ENCODE data around the gene ZNF555.
"Not testable (repeated sequence)": the region's sequence is repeated elsewhere in the genome, so short reads cannot be mapped to it uniquely, and the experiment has no call there.

The ZNF555 gene

GRCh38 chr19:2887391-2887914, 46.2 kb downstream of the ZNF555 start:
- Histone ChIP-seq H3K27me3 (ENCODE audit: insufficient read depth, low read length, poor library complexity) (no peaks in the 10 kb centered on the region), H2BK120ac (ENCODE audit: low read depth, low read length) (no peak overlapping the region), H3K18ac (ENCODE audit: low read length) (no peak overlapping the region), H3K23ac (ENCODE audit: low read length) (no peak overlapping the region), H3K79me2 (ENCODE audit: control insufficient read depth, insufficient read depth, low read length) (no peaks in the 10 kb centered on the region), H3K4me3 (ENCODE audit: low read length) (no peak overlapping the region), H3K79me1 (ENCODE audit: low read length) (no peaks in the 10 kb centered on the region), H2BK15ac (replicated peaks; ENCODE audit: low read depth) (no peak overlapping the region), H4K8ac (ENCODE audit: low read depth, low read length) (no peak overlapping the region), H4K5ac (ENCODE audit: low read length) (no peak overlapping the region), H3K9ac (ENCODE audit: low read length) (no peak overlapping the region), H3K36me3 (ENCODE audit: control insufficient read depth, insufficient read depth, low read length) (no peaks in the 10 kb centered on the region), H2AK5ac (ENCODE audit: low read length) (no peak overlapping the region), H3K4me1 (ENCODE audit: control insufficient read depth, low read depth, low read length) (no peaks in the 10 kb centered on the region), H3K56ac (ENCODE audit: low read length) (no peak overlapping the region), H3K4ac (ENCODE audit: low read depth, low read length) (no peak overlapping the region), H3K4me2 (ENCODE audit: low read length) (no peak overlapping the region), H3K27ac (ENCODE audit: low read depth, low read length) (no peak overlapping the region), H2BK5ac (ENCODE audit: low read length) (no peak overlapping the region)
- DNase-seq, result peak; percentile 81
- WGBS (ENCODE audit: extremely low coverage, insufficient coverage, low lambda C conversion rate), result no CpG with 5 or more reads among the region's 9 CpGs

- no peak overlapping the region for H3K23ac ChIP-seq (ENCODE audit: low read length)
- no peak overlapping the region for H3K27ac ChIP-seq (ENCODE audit: low read depth, low read length)
- no peak overlapping the region for H4K8ac ChIP-seq (ENCODE audit: low read depth, low read length)
- H3K36me3 ChIP-seq (ENCODE audit: control insufficient read depth, insufficient read depth, low read length), result no peaks in the 10 kb centered on the region
- no CpG with 5 or more reads among the region's 37 CpGs for WGBS (ENCODE audit: extremely low coverage, insufficient coverage, low lambda C conversion rate)
- no peak overlapping the region for H3K4ac ChIP-seq (ENCODE audit: low read depth, low read length)
- no peak overlapping the region for H3K18ac ChIP-seq (ENCODE audit: low read length)
- no peaks in the 10 kb centered on the region for H3K79me2 ChIP-seq (ENCODE audit: control insufficient read depth, insufficient read depth, low read length)
- no peak overlapping the region for H4K5ac ChIP-seq (ENCODE audit: low read length)
- H2BK120ac ChIP-seq (ENCODE audit: low read depth, low read length), result no peak overlapping the region
- no peak overlapping the region for H3K4me2 ChIP-seq (ENCODE audit: low read length)
- H2AK5ac ChIP-seq (ENCODE audit: low read length), result no peak overlapping the region
- no peaks in the 10 kb centered on the region for H3K4me1 ChIP-seq (ENCODE audit: control insufficient read depth, low read depth, low read length)
- DNase-seq, result no peak
- no peak overlapping the region for H3K9ac ChIP-seq (ENCODE audit: low read length)
- H2BK15ac ChIP-seq (replicated peaks; ENCODE audit: low read depth), result no peak overlapping the region
- no peaks in the 10 kb centered on the region for H3K27me3 ChIP-seq (ENCODE audit: insufficient read depth, low read length, poor library complexity)
- no peak overlapping the region for H3K4me3 ChIP-seq (ENCODE audit: low read length)
- H3K79me1 ChIP-seq (ENCODE audit: low read length), result no peaks in the 10 kb centered on the region
- H2BK5ac ChIP-seq (ENCODE audit: low read length), result no peak overlapping the region
- H3K56ac ChIP-seq (ENCODE audit: low read length), result no peak overlapping the region
These were observed 47.5 kb downstream of the ZNF555 start for GRCh38 chr19:2888731-2889224.

- H3K79me2 ChIP-seq (ENCODE audit: control insufficient read depth, insufficient read depth, low read length); DNase-seq; H2BK15ac ChIP-seq (replicated peaks; ENCODE audit: low read depth); H3K27me3 ChIP-seq (ENCODE audit: insufficient read depth, low read length, poor library complexity); H4K5ac ChIP-seq (ENCODE audit: low read length); H3K4me3 ChIP-seq (ENCODE audit: low read length); H3K23ac ChIP-seq (ENCODE audit: low read length); H2BK5ac ChIP-seq (ENCODE audit: low read length); H3K56ac ChIP-seq (ENCODE audit: low read length); H3K4ac ChIP-seq (ENCODE audit: low read depth, low read length); H3K79me1 ChIP-seq (ENCODE audit: low read length); H3K27ac ChIP-seq (ENCODE audit: low read depth, low read length); H3K4me2 ChIP-seq (ENCODE audit: low read length); H3K9ac ChIP-seq (ENCODE audit: low read length); H3K18ac ChIP-seq (ENCODE audit: low read length); H2BK120ac ChIP-seq (ENCODE audit: low read depth, low read length); H3K36me3 ChIP-seq (ENCODE audit: control insufficient read depth, insufficient read depth, low read length); H4K8ac ChIP-seq (ENCODE audit: low read depth, low read length); H2AK5ac ChIP-seq (ENCODE audit: low read length); H3K4me1 ChIP-seq (ENCODE audit: control insufficient read depth, low read depth, low read length): not testable (repeated sequence)
- no CpG with 5 or more reads among the region's 8 CpGs for WGBS (ENCODE audit: extremely low coverage, insufficient coverage, low lambda C conversion rate)
These were observed 49.3 kb downstream of the ZNF555 start for GRCh38 chr19:2890531-2890930.

GRCh38 chr19:2896694-2897093, 55.4 kb downstream of the ZNF555 start:
- no peak overlapping the region for H4K8ac ChIP-seq (ENCODE audit: low read depth, low read length)
- DNase-seq, result no peak
- H3K36me3 ChIP-seq (ENCODE audit: control insufficient read depth, insufficient read depth, low read length), result no peaks in the 10 kb centered on the region

GRCh38 chr19:2900296-2901252, 59.3 kb downstream of the ZNF555 start, which contains the start of gene ZNF57:
ZNF57 (plus strand) TSS chr19:2900928; CDS start chr19:2901046, 118 bp downstream.
- Histone ChIP-seq H3K4ac (ENCODE audit: low read depth, low read length) (no peak within 1 kb of the TSS), H3K79me1 (ENCODE audit: low read length) (peaks cover 8% of the 10 kb centered on the region), H3K4me3 (ENCODE audit: low read length) (peak within 1 kb of the TSS; percentile 85), H2BK15ac (replicated peaks; ENCODE audit: low read depth) (no peak within 1 kb of the TSS), H2AK5ac (ENCODE audit: low read length) (no peak within 1 kb of the TSS), H3K23ac (ENCODE audit: low read length) (no peak within 1 kb of the TSS), H3K79me2 (ENCODE audit: control insufficient read depth, insufficient read depth, low read length) (peaks cover 5% of the 10 kb centered on the region), H3K4me2 (ENCODE audit: low read length) (peak within 1 kb of the TSS; percentile 84), H4K8ac (ENCODE audit: low read depth, low read length) (no peak within 1 kb of the TSS), H3K27me3 (ENCODE audit: insufficient read depth, low read length, poor library complexity) (no peaks in the 10 kb centered on the region), H3K56ac (ENCODE audit: low read length) (peak within 1 kb of the TSS; percentile 92), H3K4me1 (ENCODE audit: control insufficient read depth, low read depth, low read length) (no peaks in the 10 kb centered on the region), H3K36me3 (ENCODE audit: control insufficient read depth, insufficient read depth, low read length) (no peaks in the 10 kb centered on the region), H2BK120ac (ENCODE audit: low read depth, low read length) (no peak within 1 kb of the TSS), H3K27ac (ENCODE audit: low read depth, low read length) (no peak within 1 kb of the TSS), H3K18ac (ENCODE audit: low read length) (no peak within 1 kb of the TSS), H3K9ac (ENCODE audit: low read length) (peak within 1 kb of the TSS; percentile 83), H2BK5ac (ENCODE audit: low read length) (no peak within 1 kb of the TSS), H4K5ac (ENCODE audit: low read length) (no peak within 1 kb of the TSS)
- no CpG with 5 or more reads among the region's 100 CpGs for WGBS (ENCODE audit: extremely low coverage, insufficient coverage, low lambda C conversion rate)
- peak; percentile 99 for DNase-seq

More at GRCh38 chr19:2896694-2897093, 55.4 kb downstream of the ZNF555 start:
- H3K4ac ChIP-seq (ENCODE audit: low read depth, low read length), result no peak overlapping the region
- no peak overlapping the region for H4K5ac ChIP-seq (ENCODE audit: low read length)
- no peak overlapping the region for H3K27ac ChIP-seq (ENCODE audit: low read depth, low read length)
- no peaks in the 10 kb centered on the region for H3K79me1 ChIP-seq (ENCODE audit: low read length)
- H3K56ac ChIP-seq (ENCODE audit: low read length), result no peak overlapping the region
- no peak overlapping the region for H2AK5ac ChIP-seq (ENCODE audit: low read length)
- H2BK120ac ChIP-seq (ENCODE audit: low read depth, low read length), result no peak overlapping the region
- no peak overlapping the region for H2BK15ac ChIP-seq (replicated peaks; ENCODE audit: low read depth)
- no peaks in the 10 kb centered on the region for H3K27me3 ChIP-seq (ENCODE audit: insufficient read depth, low read length, poor library complexity)
- no peak overlapping the region for H3K23ac ChIP-seq (ENCODE audit: low read length)
- no peaks in the 10 kb centered on the region for H3K4me1 ChIP-seq (ENCODE audit: control insufficient read depth, low read depth, low read length)
- H3K18ac ChIP-seq (ENCODE audit: low read length), result no peak overlapping the region
- no peak overlapping the region for H3K4me3 ChIP-seq (ENCODE audit: low read length)
- H2BK5ac ChIP-seq (ENCODE audit: low read length), result no peak overlapping the region
- no CpG with 5 or more reads among the region's 8 CpGs for WGBS (ENCODE audit: extremely low coverage, insufficient coverage, low lambda C conversion rate)
- no peak overlapping the region for H3K4me2 ChIP-seq (ENCODE audit: low read length)
- H3K9ac ChIP-seq (ENCODE audit: low read length), result no peak overlapping the region
- no peaks in the 10 kb centered on the region for H3K79me2 ChIP-seq (ENCODE audit: control insufficient read depth, insufficient read depth, low read length)
